Measurements from ENCODE around the gene COL15A1.
"Not testable (repeated sequence)": the region's sequence is repeated elsewhere in the genome, so short reads cannot be mapped to it uniquely, and the experiment has no call there.

The COL15A1 gene

DNA sequence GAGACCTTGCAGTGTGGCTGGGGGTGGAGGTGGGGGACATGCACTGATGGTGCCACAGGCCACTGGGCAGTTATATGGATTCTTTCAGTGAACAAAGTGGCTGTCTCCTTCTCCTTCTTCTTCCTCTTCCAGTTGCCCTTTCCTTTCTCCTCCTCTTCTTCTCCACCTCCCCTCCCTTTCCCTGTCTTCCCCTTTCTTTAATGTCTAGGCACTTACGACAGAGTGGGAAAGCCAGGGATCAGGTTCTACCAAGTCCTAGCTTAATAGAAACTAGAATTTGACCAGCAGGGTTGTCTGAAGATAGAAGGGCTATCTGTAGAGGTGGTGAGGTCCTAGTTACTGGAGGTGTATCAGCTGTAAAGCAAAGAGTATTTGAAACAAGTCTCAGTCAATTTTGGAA, 62.8 kb downstream of the COL15A1 start:
- no peak overlapping the region for H3K4me3 ChIP-seq (ENCODE audit: low read depth, low read length)
- TF ChIP-seq, protein P1, sequence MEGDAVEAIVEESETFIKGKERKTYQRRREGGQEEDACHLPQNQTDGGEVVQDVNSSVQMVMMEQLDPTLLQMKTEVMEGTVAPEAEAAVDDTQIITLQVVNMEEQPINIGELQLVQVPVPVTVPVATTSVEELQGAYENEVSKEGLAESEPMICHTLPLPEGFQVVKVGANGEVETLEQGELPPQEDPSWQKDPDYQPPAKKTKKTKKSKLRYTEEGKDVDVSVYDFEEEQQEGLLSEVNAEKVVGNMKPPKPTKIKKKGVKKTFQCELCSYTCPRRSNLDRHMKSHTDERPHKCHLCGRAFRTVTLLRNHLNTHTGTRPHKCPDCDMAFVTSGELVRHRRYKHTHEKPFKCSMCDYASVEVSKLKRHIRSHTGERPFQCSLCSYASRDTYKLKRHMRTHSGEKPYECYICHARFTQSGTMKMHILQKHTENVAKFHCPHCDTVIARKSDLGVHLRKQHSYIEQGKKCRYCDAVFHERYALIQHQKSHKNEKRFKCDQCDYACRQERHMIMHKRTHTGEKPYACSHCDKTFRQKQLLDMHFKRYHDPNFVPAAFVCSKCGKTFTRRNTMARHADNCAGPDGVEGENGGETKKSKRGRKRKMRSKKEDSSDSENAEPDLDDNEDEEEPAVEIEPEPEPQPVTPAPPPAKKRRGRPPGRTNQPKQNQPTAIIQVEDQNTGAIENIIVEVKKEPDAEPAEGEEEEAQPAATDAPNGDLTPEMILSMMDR (IDR thresholded peaks at IDR 0.05; ENCODE audit: low read depth, low read length) = no peak
- in situ Hi-C loops (cut with HindIII; ENCODE audit: low sequenced_read_pairs) = loop anchor here (25.0 kb wide), 1 partner anchor 131 kb away; no protein-coding TSS in a partner anchor
- no peak for DNase-seq (ENCODE audit: low read depth, low spot score)

DNA sequence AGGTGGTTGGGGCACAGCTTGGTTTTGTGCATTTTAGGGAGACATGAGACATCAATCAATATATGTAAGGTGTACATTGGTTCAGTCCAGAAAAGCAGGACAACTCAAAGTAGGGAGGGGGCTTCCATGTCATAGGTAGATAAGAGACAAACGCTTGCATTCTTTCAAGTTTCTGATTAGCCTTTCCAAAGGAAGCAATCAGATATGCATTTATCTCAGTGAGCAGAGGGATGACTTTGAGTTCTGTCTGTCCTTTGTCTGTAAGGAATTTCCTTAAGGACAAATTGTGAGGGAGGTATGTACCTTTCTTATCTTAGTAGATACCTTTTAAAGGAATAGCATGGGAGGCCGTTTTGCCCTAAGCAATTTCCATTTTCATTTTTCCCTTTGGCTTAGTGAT, 63.3 kb downstream of the COL15A1 start:
- in situ Hi-C loops (cut with HindIII; ENCODE audit: low sequenced_read_pairs) = loop anchor here (25.0 kb wide), 1 partner anchor 130 kb away; no protein-coding TSS in a partner anchor
- DNase-seq (ENCODE audit: low read depth, low spot score) = no peak
- TF ChIP-seq, protein P1 (IDR thresholded peaks at IDR 0.05; ENCODE audit: low read depth, low read length) = no peak
- H3K4me3 ChIP-seq (ENCODE audit: low read depth, low read length) = no peak overlapping the region

DNA sequence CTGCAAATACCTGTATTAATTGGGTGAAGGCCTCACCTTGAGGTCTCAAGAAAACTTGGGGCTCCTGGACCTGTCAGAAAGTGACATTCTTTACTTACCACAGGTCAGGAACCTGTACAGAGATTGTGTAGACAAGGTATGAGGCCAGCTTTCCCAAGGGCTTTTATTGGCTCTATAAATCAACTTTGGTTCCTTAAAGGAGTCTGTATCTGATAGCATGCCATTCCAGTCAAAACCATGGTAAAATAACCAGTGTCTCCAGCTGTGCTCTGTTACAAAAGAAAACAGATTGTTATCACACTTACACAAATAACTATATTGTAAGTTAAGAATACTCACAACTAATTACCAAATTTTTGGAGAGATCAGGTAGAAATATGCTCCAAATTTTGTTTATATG, 64.5 kb downstream of the COL15A1 start:
- in situ Hi-C loops (cut with HindIII; ENCODE audit: low sequenced_read_pairs) = loop anchor here (25.0 kb wide), 1 partner anchor 129 kb away; no protein-coding TSS in a partner anchor
- TF ChIP-seq, protein P1 (IDR thresholded peaks at IDR 0.05; ENCODE audit: low read depth, low read length) = no peak
- no peak overlapping the region for H3K4me3 ChIP-seq (ENCODE audit: low read depth, low read length)
- DNase-seq (ENCODE audit: low read depth, low spot score) = no peak

DNA sequence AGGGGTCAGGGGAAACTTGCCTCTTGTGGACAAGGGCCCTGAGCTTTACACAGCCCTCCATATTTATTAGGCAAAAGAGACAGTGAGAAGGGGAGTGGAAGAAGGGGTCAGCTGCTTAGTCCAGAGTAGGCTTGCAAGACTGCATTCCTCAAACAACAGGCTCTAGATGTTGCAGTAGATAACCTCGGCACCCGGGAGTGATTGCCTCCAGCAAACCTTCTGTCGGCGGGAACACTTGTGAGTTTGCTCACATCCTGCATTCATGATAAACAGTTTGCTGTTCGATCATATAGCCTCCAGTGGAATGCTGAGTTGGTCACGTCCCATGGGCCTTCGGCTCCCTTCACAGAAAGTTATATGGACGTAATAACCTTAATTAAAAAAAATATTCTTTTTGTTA, 66.7 kb downstream of the COL15A1 start:
- in situ Hi-C loops (cut with HindIII; ENCODE audit: low sequenced_read_pairs) = loop anchor here (25.0 kb wide), 1 partner anchor 127 kb away; no protein-coding TSS in a partner anchor
- not testable (repeated sequence) for H3K4me3 ChIP-seq (ENCODE audit: low read depth, low read length); DNase-seq (ENCODE audit: low read depth, low spot score)

DNA sequence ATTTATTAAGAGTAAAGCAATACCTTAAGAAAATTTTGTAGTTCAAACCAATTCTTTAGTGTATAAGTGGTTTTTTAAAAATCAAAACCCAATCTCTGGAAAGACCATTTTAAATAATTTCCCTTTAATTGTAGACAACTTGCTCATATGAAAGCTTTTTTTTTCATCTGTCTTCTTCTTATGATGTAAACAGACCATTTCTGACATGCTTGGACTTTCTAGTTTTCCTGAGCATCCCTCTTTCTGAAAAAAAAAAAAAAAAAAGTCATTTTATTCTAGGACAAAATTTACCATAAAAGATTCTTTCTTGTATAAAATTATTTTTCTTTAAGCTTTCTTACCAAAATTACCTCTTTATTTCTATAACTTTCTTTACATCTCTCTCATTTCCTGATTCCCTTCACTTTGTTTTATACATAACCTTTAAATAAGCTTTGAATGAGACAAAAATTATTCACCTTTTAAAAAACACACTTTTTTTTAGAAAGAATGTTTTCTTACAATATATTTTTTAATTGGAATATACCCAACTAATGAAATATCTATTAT, 67.5 kb downstream of the COL15A1 start:
- H3K4me3 ChIP-seq (ENCODE audit: low read depth, low read length) = no peak overlapping the region
- TF ChIP-seq, protein P1 (IDR thresholded peaks at IDR 0.05; ENCODE audit: low read depth, low read length) = no peak
- peak; percentile 51 for DNase-seq (ENCODE audit: low read depth, low spot score)
- in situ Hi-C loops (cut with HindIII; ENCODE audit: low sequenced_read_pairs) = loop anchor here (25.0 kb wide), 1 partner anchor 126 kb away; no protein-coding TSS in a partner anchor

DNA sequence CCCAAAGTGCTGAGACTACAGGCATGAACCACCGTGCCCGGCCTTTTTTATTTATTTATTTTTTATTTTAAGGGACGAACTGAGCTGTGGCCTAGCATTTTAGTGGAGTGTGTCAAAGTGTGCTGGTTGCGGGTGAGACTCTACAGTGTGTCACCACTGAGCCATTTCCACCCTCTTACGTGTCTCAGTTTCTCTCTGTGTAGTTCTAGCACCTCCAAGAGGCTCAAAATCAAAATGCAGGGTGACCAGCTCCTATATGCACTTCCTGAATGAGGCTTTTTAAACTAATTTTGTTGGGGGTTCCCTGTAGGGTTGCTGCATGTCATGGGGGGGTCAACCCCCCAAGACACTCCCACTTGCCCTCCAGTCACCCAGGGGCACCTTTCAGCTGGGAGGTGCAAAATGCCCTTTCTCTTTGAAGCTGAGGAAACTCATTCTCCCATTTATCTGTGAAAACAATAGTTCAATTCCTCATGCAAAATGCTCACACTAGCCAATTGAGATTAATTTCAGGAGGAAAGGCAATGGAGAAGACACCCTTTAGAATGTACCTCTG, 69.3 kb downstream of the COL15A1 start:
- no peak for DNase-seq (ENCODE audit: low read depth, low spot score)
- no peak overlapping the region for H3K4me3 ChIP-seq (ENCODE audit: low read depth, low read length)
- TF ChIP-seq, protein P1 (IDR thresholded peaks at IDR 0.05; ENCODE audit: low read depth, low read length) = no peak
- in situ Hi-C loops (cut with HindIII; ENCODE audit: low sequenced_read_pairs) = loop anchor here (25.0 kb wide), 1 partner anchor 124 kb away; no protein-coding TSS in a partner anchor

DNA sequence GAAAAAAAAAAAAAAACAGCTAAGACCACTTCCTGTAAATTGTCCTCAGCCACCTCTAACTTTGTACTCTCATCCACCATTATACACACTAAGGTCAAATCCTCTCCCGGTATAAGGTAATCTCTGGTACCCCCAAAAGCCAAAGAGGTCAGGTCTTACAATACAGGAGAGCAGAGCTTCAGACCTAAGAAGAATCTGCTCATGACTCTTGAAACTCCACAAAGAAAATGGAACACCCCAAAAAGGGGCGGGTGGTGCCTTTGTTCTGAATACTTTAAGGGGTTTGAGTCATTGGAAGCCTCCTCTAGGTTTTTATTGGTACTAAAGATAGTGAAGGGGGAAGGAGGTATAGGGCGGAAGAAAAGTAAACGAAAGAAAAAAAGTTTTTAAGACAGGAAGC, 69.8 kb downstream of the COL15A1 start:
- in situ Hi-C loops (cut with HindIII; ENCODE audit: low sequenced_read_pairs) = loop anchor here (25.0 kb wide), 1 partner anchor 124 kb away; no protein-coding TSS in a partner anchor
- TF ChIP-seq, protein P1 (IDR thresholded peaks at IDR 0.05; ENCODE audit: low read depth, low read length) = no peak
- H3K4me3 ChIP-seq (ENCODE audit: low read depth, low read length) = no peak overlapping the region
- no peak for DNase-seq (ENCODE audit: low read depth, low spot score)
